Activated CD8-positive, alpha-beta memory T cell treated with anti-CD3 and anti-CD28 coated beads for 24 hours (primary cell): Measurements from ENCODE around the gene VIPAS39.
"Not testable (repeated sequence)": the region's sequence is repeated elsewhere in the genome, so short reads cannot be mapped to it uniquely, and the experiment has no call there.

ENCODE experiments used
- DNase-seq: peaks from one replicate; pipeline ENCODE4 v3.0.0-alpha.2; 2020

The VIPAS39 gene

DNA sequence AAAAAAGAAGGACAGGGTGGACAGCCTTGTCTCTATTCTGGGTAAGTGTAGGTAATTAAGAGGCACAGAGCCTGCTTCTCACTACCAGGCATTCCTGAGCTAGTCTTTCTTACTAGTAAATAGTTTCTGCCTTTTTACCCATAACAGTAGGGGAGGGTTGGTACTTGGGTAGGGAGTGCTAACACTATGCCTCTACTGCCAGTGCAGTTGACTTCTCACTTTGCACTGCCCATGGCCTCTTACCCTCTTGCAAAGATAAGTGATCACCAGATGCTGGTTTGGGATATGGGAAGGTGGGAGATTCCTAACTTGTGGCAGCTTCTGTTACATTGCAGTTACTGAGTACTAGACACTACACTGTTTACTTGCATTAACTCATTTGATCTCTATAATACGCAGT is 12.1 kb upstream of the VIPAS39 start:
- DNase-seq: no peak

DNA sequence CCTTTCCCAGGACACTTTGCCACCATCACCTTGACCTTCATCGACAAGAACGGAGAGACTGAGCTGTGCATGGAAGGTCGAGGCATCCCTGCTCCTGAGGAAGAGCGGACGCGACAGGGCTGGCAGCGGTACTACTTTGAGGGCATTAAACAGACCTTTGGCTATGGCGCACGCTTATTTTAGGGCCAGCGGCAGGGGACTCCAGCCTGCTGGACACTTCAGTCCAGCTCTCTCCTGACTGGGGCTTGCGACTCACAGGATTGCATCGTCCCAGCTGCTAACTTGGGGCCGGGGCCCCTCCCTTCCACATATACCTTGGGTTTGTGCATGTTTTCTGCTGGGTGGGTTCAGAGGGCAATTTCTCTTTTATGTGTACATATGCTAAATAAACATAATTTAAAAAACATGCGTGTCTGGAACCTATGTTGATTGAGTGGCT is 11.7 kb upstream of the VIPAS39 start:
- DNase-seq: no peak

DNA sequence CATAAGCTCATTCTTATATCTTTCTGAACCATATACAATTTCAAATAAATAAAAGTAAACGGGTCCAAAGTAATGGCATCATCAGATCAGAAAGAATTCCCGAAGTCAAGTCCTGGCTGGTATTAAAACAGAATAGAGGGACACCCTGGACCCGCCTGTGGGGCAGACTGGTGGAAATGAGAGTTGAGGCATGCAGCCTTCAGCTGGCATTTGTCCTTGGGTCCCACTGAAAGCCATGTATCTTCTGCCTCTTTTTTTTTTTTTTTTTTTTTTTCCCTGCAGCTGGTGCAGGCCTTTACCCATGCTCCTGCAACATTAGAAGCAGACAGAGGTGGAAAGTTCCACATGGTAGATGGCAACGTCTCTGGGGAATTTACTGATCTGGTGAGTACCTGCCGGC is 10.4 kb upstream of the VIPAS39 start:
- no peak for DNase-seq

DNA sequence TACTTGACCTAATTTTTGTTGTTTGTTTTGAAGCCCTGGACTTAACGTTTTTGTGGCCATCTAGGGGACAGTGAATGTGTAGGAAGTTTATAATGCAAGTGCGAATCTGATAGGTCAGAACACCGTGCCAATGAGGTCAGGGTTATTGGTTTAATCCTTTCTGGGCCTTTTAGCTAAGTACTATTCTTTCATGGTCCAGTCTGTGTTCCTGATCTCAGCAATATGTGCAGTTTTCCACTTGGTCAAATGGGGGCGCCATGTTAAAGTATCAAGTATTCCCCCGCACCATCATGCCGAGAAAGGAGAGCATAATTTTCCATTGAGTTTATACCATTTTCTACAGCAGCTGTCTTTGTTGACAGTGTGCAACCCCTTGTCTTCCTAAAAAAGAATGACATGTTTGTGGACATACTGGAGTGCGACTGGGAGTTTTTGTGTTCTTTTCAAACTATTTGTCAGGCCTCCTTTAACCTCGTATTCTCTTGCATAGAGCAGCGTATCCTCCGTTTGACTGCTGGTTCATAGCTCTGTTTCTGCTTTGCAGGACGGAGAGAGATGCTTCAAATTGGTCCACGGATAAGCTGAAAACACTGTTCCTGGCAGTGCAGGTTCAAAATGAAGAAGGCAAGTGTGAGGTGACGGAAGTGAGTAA is 1.8 kb upstream of the VIPAS39 start:
- DNase-seq: peak; percentile 74

DNA sequence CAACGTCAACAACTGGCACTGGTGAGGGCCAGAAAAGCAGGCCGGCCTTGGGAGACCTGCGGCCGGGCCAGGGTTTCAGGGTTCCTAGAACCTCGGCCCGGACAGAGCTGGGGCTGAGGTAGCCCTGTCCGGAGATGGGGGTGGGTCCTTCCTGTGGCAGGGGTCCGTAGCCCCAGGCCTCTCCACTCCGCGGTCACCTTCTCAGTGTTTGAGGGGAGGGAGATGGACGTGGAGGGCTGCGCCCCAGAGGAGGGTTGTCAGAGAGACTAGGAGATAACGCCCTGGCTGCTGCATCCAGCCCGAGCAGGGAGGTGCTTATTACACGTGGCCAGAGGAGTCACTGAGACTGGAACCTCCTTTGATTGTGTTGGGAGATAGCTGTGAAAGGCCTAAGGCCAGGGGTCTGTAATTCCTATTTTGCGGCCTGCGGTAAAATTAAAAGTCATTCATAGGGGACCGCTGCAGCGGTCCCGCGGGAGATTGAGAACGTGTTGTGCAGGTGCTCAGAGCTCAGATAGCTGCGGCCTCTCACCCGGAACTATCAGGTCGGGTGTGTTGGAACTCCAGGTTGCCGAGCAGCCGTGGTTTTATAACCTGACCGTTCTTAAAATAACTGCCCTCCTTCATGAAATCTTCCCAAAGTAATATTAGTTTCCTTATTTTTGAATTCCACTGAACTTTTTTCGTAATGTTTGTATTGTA is 999 bp upstream of the VIPAS39 start:
- DNase-seq: peak; percentile 77

DNA sequence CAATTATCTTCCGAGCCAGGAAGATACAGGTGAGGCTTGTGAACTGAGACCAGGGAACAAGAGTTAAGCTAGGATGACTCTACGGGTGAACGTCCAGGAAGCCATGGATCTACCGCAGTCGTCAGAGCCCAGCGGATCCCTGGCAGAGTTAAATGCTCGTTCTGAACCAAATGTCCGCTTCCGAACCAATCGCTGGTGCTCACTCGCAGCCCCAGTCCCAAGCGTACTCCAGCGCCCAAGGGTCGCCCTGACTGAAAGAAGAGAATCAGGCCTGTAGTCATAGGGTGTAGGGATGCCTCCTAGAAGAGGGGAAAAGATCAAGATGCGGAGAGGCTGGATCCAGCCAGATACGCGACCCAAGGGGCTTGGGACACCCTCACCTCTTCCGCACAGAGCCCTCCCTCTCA is 283 bp downstream of the VIPAS39 start:
- DNase-seq: no peak

DNA sequence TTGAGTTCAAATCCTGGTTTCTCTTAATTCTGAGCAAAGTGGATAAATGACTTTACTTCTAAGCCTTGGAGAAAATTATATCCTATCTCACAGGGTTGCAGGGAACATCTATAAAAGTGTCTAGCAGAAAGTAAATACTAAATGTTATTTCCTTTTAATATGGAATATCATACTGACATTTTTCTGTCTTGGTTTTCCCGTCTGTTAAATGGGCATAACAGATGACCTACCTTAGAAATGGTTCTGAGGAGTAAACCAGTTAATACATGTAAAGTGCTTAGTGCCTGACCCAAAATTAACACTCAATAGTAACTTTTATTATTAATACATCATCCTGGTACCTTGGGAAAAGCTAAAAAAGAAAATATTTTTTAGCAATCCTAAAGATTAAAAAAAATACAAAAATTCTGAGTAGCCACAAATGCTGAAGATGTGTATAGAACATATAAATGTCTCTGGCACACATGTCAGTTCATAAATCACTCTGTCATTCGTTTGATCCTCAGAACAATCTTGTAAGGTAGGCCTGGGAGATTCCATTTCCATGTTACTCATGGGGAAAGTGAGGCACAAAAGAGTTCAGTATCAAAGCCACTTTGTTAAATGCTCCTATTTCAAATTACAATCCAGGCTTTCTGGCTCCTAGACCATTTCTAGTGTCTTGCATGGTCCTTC is 1.3 kb downstream of the VIPAS39 start:
- no peak for DNase-seq

DNA sequence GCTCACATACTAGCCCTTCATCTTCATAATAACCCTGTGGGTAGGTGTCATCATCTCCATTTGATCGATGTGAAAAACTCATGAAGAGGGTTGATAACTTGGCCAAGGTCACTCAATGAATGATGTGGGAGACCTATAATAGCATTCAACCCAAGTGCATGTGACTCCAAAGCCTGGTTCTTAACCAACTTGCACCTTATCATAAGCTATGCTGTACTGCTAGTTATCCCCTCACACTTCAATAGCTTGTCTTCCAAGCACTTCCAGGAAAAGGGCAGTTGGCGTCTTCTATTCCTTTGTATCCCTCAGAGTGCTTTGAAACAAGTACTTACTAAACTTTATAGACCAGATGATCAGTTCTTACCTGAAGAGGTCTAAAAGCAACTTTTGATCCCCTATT is 15.2 kb downstream of the VIPAS39 start:
- no peak for DNase-seq

DNA sequence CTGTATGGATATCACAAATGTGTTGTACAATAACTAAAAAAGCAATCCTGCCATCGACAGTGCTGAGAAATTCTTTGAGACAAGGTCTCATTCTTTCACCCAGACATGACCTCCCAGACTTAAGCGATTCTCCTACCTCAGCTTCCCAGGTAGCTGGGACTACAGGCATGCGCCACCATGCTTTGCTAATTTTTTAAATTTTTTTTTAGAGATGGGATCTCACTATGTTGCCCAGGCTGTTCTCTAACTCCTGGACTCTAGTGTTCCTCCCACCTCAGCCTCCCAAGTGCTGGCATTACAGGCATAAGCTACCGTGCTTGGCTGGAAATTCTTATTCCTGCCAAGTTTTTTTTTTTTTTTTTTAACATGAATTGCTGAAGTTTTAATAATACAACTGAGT is 17.5 kb downstream of the VIPAS39 start:
- DNase-seq: no peak

DNA sequence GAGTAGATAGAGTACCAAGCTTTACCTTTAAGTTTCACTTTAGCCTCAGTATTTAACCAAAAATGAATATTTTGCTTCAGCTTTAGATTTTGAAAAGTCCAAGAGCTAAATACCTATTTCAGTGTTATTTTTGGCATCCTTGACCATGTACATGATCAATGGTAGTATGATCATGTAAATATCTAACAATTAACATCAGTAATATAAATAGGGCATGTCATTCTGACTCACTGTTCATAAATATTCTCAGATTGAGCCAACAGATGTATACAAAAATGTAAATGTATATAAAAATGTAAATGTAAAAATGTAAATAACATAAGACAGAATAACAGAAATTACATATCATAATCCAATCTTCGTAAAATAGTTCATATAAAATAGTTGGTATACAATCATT is 18.8 kb downstream of the VIPAS39 start:
- no peak for DNase-seq

DNA sequence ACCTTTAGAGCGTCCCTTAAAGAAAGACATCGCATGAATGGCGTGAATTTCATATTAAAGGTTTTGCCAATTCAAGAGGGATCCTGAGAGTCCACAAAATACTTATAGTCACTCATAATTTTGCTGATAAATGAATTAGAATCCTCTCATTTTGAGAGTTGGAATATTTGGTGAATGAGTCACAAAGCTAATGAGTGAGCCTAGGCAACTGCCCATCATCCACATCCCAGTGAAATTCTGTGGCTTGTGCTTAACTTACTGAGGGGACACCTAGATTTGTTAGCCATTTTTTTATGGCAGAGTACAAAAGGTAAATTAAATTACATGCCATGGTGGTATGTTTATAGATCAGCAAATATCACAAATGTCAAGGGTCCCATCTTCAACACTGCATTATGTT is 21.4 kb downstream of the VIPAS39 start:
- no peak for DNase-seq

DNA sequence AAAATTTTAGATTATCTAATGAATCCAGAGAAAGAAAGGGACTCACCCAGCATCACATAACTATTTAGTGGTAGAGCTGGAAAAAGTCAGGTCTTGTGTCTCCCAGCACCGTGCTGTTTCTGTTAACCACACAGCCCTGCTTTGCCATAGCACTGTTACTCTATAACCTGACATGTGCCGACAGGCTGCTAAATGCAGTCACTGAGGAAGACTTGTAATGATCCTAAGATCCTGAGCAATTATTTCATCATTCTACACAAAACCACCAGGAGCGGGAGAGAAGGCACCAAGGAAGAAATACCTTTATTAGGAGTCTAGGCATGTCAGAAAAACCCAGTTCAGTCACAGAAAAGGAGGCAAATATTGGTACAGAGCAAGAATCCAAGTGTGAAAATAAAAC is 31.0 kb downstream of the VIPAS39 start:
- DNase-seq: no peak

DNA sequence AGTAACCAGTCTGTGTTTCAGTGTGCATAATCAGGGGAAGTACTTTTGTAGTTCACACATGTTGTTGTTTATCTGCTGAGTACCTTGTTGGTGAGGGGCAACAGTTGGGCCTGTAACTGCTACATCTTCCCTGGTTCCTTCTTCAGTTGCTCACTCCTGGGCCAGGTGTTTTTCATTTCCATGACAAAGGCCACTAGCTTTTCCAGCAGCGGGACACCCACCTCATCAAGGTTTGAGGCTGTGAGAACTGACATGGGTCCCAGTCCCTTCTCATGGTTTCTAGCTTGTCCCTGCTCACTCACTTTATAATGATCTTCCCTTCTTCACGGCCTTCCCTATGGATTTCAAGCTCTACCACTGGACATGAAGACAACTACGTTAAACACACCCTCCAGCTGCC is 32.5 kb downstream of the VIPAS39 start:
- DNase-seq: no peak

DNA sequence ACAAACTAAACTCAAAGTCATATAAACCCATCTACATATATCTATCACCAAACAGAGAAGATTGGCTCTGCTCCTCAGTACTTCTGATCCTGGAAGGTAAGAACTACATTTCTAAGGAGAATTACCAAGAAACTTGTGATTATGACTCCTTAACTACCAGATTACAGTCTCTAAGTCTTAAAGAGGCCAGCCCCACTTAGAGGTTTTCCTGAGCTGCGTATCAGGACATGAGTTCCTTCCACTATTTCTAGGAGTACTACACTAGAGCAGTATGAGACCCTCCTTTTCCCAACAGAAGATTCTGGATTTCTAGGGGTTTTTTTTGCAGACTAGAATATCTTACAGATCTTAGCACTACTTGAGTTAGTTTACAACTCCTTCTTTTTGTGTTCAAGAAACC is 34.0 kb downstream of the VIPAS39 start, which contains the start of gene NOXRED1:
NOXRED1 (minus strand) TSS at position 101 of the 400 bp plus-strand sequence. CDS start 634 bp downstream, outside the sequence.
- DNase-seq: no peak

DNA sequence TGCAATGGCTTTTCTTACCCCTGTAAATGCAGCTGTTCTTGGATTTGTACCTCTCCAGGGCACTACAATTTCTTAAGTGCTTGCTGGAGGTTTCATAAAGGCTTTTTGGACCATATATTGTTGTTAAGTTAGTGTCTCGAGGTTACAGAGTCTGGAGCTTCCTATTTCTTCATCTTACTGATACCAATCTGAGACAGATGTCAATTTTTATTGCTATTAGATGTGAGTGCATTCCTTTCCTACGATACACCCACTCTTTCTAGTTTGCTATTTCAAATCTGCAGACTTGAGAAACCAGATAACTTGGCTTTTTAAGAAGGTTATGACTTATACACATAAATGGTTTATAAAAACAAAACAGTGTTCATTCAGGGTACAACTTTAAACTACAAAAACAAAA is 36.2 kb downstream of the VIPAS39 start:
- no peak for DNase-seq

DNA sequence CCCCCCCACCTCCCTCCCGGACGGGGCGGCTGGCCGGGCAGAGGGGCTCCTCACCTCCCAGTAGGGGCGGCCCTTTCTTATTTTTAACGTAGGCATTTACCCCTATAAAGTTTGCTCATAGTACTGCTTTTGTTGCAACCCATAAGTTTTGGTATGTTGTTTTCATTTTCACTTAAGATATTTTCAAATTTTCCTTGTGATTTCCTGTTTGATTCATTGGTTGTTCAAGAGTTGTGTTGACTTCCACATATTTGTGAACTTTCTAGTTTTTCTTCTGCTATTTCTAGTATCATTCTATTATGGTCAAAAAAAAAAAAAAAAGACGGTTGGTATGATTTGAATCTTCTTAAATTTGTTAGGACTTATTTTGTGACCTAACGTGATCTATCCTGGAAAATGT is 40.6 kb downstream of the VIPAS39 start:
- DNase-seq: no peak

DNA sequence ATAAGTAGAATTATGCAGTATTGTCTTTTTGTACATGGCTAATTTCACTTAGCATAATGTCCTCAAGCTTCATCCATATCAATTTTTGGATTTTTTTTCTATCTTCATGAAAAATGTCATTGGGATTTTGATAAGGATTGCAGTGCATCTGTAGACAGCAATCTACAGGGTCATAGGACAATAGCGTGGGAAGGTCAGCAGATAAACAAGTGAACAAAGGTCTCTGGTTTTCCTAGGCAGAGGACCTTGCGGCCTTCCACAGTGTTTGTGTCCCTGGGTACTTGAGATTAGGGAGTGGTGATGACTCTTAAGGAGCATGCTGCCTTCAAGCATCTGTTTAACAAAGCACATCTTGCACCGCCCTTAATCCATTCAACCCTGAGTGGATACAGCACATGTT is 41.3 kb downstream of the VIPAS39 start:
- not testable (repeated sequence) for DNase-seq

DNA sequence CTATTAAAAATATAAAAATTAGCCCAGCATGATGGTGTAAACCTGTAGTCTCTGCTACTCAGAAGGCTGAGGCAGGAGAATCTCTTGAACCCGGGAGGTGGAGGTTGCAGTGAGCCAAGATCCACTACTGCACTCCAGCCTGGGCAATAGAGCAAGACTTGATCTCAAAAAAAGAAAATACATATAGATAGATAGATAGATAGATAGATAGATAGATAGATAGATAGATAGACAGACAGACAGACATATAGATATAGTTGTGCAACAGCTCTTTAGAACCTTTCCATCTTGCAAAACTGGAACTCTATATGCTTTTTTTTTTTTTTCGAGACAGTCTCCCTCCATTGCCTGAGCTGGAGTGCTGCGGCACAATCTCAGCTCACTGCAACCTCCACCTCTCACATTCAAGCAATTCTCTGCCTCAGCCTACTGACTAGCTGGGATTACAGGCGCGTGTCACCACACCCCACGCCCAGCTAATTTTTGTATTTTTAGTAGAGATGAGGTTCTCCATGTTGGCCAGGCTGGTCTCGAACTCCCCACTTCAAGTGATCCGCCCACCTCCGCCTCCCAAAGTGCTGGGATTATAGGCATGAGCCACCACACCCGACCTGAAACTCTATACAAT is 41.9 kb downstream of the VIPAS39 start:
- DNase-seq: not testable (repeated sequence)

DNA sequence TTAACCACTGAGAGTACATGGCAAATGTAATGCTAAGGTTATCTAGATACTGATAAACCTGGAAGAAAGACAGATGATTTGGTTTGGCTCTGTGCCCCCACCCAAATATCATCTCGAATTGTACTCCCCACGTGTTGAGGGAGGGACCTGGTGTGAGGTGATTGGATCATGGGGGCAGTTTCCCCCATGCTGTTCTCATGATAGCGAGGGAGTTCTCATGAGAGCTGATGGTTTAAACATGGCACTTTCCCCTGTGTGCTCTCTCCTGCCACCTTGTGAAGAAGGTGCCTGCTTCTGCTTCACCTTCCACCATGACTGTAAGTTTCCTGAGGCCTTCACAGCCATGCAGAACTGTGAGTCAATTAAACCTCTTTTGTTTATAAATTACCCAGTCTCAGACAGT is 48.3 kb downstream of the VIPAS39 start:
- DNase-seq: no peak

DNA sequence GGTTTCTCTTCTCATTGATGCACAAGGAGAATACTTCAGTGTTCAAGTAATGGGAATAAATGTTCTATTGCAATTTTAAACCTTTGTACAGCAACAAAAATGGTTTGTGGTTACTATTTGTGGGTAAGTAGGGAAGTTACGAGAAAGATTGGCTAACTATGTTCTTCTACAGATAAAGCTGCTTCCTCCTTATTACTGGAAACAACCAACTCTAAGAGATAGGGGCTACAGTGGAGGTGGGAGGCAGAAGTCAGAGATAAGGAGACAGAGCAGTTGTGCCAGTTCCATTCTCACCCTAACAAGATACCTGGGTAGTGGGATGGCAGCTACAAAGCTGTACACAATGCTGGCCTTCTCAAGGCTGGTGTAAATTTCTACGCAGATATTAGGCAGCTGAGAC is 50.2 kb downstream of the VIPAS39 start:
- DNase-seq: no peak

DNA sequence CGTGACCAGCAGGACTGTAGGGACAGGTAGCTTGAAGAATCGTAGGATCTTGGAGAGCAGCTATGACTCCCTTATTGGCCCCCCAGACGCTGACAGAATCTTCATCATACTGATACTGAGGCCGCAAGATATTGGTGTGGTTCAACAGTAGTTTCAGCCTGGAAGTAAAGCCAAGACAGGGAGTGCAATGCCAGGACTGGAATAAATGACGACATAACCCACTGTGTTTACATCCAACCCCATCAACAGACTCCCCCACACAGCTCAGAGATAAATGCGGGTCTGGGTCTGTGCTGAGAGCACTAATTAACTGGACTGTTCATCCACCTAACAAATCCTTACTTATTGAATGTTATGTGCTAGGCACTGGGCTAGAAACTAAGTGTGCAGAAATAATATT is 50.7 kb downstream of the VIPAS39 start:
- no peak for DNase-seq

DNA sequence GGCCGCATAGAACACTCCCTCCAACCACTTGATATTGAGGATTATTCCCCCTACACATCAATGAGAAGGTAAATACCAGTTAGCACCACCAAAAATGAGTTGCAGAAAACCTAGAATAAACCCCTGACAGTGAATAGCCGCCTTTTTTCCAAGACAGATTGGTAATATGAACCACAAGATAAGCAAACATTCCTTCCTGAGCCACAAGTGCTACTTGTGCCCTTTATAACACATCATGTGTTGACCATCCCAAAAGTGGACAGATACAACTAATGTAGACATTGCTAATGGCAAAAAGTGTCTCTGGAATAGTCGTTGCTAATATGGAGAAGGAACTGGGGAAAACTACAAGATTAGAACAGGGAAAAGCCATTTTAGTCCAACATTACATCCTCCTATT is 51.3 kb downstream of the VIPAS39 start:
- DNase-seq: no peak

DNA sequence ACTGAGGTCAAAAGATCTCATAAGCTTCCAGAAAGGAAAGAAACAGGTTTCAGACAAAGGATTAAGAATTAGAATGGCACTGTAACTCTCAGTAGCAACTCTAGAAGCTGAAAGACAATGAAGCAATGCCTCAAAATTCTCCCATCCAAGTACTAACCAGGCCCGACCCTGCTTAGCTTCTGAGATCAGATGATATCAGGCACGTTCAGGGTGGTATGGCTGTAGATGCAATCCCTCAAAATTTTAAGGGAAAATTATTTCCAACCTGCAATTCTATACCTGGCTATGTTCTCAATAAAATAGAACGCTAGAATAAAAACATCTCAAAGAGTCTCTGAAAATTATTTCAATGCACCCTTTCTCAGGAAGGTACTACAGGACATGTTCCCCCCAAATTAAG is 53.6 kb downstream of the VIPAS39 start:
- no peak for DNase-seq

DNA sequence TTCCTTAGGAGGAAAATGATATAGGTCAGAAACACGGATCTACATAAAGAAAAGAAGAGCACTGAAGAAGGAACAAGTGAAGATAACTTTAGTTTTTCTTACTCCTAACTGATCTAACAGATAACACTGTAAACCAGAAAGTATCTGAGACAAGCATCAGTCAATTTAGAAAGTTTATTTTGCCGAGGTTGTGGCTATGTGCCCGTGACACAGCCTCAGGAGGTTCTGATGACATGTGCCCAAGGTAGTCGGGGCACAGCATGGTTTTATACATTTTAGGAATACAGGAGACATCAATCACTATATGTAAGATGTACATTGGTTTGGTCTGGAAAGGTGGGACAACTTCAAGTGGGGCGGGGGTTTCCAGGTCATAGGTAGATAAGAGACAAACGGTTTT is 57.2 kb downstream of the VIPAS39 start:
- DNase-seq: no peak
